GM12878 (cell line): Measurements from ENCODE around the gene FAM83D. TPM values are rescaled to one million over a fixed set of nuclear protein-coding genes. Genes with fewer than 3 reads are reported as not detected.

Source experiments
- ATAC-seq: fragments of 200-7000 bp; cut with Tn5 transposase; 3 replicates; pipeline ENCODE4 v1.9.1; 2020; ENCODE audit warnings: mild to moderate bottlenecking, moderate library complexity
- BruUV-seq: library from RNA; stranded (reverse); fragments of 400-500 nt; replicated peaks from 2 replicates; lab custom pipeline; 2021; lab: Mats Ljungman, UMichigan
- CTCF ChIA-PET: fragments of 300-600 bp; sonication (Branson Sonifier 250); formaldehyde crosslinking; extraction: SDS; loops from one replicate; lab custom pipeline; 2021; ENCODE audit warnings: inconsistent platforms; lab: Yijun Ruan, JAX
- POLR2A ChIA-PET: fragments of 350-600 bp; formaldehyde crosslinking; extraction: SDS; loops from one replicate; lab custom pipeline; 2021; ENCODE audit warnings: inconsistent platforms; lab: Charles Lee
- RAD21 ChIA-PET: fragments of 300-600 bp; sonication (Branson Sonifier 250); formaldehyde crosslinking; loops from one replicate; lab custom pipeline; 2023; ENCODE audit warnings: antibody characterized with exemption; ENCODE audit not compliant: unreplicated experiment; lab: Charles Lee
- SMC1A ChIA-PET: fragments of 300-600 bp; sonication (Branson Sonifier 250); formaldehyde crosslinking; loops from one replicate; lab custom pipeline; 2023; ENCODE audit not compliant: unreplicated experiment, uncharacterized antibody; lab: Charles Lee
- DNase-seq: peaks from one replicate; pipeline ENCODE4 v3.0.0-alpha.2; 2011; ENCODE audit warnings: low read depth, low spot score
- FAIRE-seq: peaks from 3 replicates; lab custom pipeline; 2011; peaks lifted over from hg19 to GRCh38; lab: Jason Lieb, UNC
- H2AFZ ChIP-seq: 2 replicates; pipeline ENCODE4 v1.6.0; 2011; ENCODE audit warnings: low read depth, low read length, control low read depth; ENCODE audit not compliant: control insufficient read depth
- H3K27ac ChIP-seq: 2 replicates; pipeline ENCODE4 v1.5.1; 2011; ENCODE audit warnings: control low read depth; ENCODE audit not compliant: control insufficient read depth, insufficient read depth
- H3K27me3 ChIP-seq, 2 experiments: replicated peaks in 1 of 2; 2 replicates each; pipeline versions ENCODE4 v1.6.0 to v1.6.1; 2011; ENCODE audit warnings: low read length in 1 of 2; ENCODE audit not compliant: control insufficient read depth in 2 of 2, insufficient read depth in 2 of 2
- H3K36me3 ChIP-seq, 2 experiments: 2 replicates each; pipeline ENCODE4 v1.5.1; 2011; ENCODE audit warnings: low read length in 1 of 2; ENCODE audit not compliant: control insufficient read depth in 2 of 2, insufficient read depth in 2 of 2
- H3K4me1 ChIP-seq: 2 replicates; pipeline ENCODE4 v1.6.1; 2011; ENCODE audit warnings: mild to moderate bottlenecking, low read length, moderate library complexity, mixed read lengths; ENCODE audit not compliant: control insufficient read depth, insufficient read depth
- H3K4me2 ChIP-seq: 2 replicates; pipeline ENCODE4 v1.6.0; 2011; ENCODE audit warnings: control low read depth; ENCODE audit not compliant: control insufficient read depth, insufficient read depth
- H3K4me3 ChIP-seq: fragments of 200-600 bp; sonication (generic); 2 replicates; pipeline ENCODE4 v1.5.1; 2016
- H3K79me2 ChIP-seq: 2 replicates; pipeline ENCODE4 v1.6.0; 2011; ENCODE audit warnings: low read length; ENCODE audit not compliant: control insufficient read depth, insufficient read depth
- H3K9ac ChIP-seq: 2 replicates; pipeline ENCODE4 v1.8.0; 2011; ENCODE audit warnings: low read length, control low read depth, mixed read lengths; ENCODE audit not compliant: control insufficient read depth, insufficient read depth
- H3K9me3 ChIP-seq: replicated peaks from 3 replicates; pipeline ENCODE4 v1.5.1; 2011; ENCODE audit warnings: mild to moderate bottlenecking, low read length; ENCODE audit not compliant: control insufficient read depth, insufficient read depth
- H4K20me1 ChIP-seq: 2 replicates; pipeline ENCODE4 v1.6.0; 2011; ENCODE audit not compliant: control insufficient read depth, insufficient read depth
- BACH1 ChIP-seq: fragments of 450-650 bp; IDR thresholded peaks from 2 replicates; pipeline ENCODE4 v1.6.1; 2017; ENCODE audit warnings: mild to moderate bottlenecking, borderline replicate concordance
- BHLHE40 ChIP-seq, 2 experiments: fragments of 450-650 bp in 1 of 2; IDR thresholded peaks; 2 replicates each; pipeline ENCODE4 v1.6.1; 2011 to 2017; ENCODE audit warnings: low read depth in 2 of 2, borderline replicate concordance in 1 of 2, improper control_type of control experiment in 1 of 2, low read length in 1 of 2, mild to moderate bottlenecking in 1 of 2
- CHD1 ChIP-seq: IDR thresholded peaks from 2 replicates; pipeline ENCODE4 v1.6.1; 2012; ENCODE audit warnings: low read depth, low read length, improper control_type of control experiment
- E2F4 ChIP-seq: IDR thresholded peaks from 2 replicates; pipeline ENCODE4 v1.6.1; 2012; ENCODE audit warnings: low read depth, low read length, improper control_type of control experiment
- E2F8 ChIP-seq: fragments of 450-650 bp; IDR thresholded peaks from 2 replicates; pipeline ENCODE4 v1.6.1; 2018; ENCODE audit warnings: mild to moderate bottlenecking, low read depth, moderate library complexity; ENCODE audit not compliant: partially characterized antibody
- EED ChIP-seq: sonication (generic); IDR thresholded peaks from 2 replicates; pipeline ENCODE4 v1.6.1; 2016; ENCODE audit warnings: antibody characterized with exemption, low read depth
- EZH2 ChIP-seq: IDR thresholded peaks from 2 replicates; pipeline ENCODE4 v1.6.1; 2012; ENCODE audit warnings: low read depth, mild to moderate bottlenecking, control low read depth, inconsistent platforms, low read length, borderline replicate concordance; ENCODE audit not compliant: control insufficient read depth
- FOS ChIP-seq: IDR thresholded peaks from 3 replicates; pipeline ENCODE4 v1.6.1; 2011; ENCODE audit warnings: borderline replicate concordance; ENCODE audit not compliant: insufficient read length; ENCODE audit errors: extremely low read depth
- HDAC2 ChIP-seq: fragments of 200-600 bp; sonication (generic); IDR thresholded peaks from 2 replicates; pipeline ENCODE4 v1.6.1; 2017
- IKZF1 ChIP-seq: fragments of 450-650 bp; conservative IDR thresholded peaks from 2 replicates; pipeline ENCODE4 v1.6.1; 2017; ENCODE audit warnings: antibody characterized with exemption, mild to moderate bottlenecking
- IRF5 ChIP-seq: fragments of 450-650 bp; IDR thresholded peaks from 2 replicates; pipeline ENCODE4 v1.6.1; 2017; ENCODE audit warnings: borderline replicate concordance
- LARP7 ChIP-seq: fragments of 450-650 bp; IDR thresholded peaks from 2 replicates; pipeline ENCODE4 v1.6.1; 2017; ENCODE audit warnings: mild to moderate bottlenecking
- MEF2B ChIP-seq: fragments of 450-650 bp; IDR thresholded peaks from 2 replicates; pipeline ENCODE4 v1.6.1; 2018; ENCODE audit warnings: mild to moderate bottlenecking, moderate library complexity; ENCODE audit not compliant: partially characterized antibody, poor library complexity, severe bottlenecking
- MYC ChIP-seq: IDR thresholded peaks from 2 replicates; pipeline ENCODE4 v1.6.1; 2011; ENCODE audit warnings: mild to moderate bottlenecking, low read length, moderate library complexity, inconsistent platforms; ENCODE audit not compliant: insufficient read depth, insufficient replicate concordance, insufficient read length, severe bottlenecking
- NR2C1 ChIP-seq: fragments of 450-650 bp; IDR thresholded peaks from 2 replicates; pipeline ENCODE4 v1.6.1; 2017; ENCODE audit warnings: antibody characterized with exemption, mild to moderate bottlenecking, moderate library complexity
- RAD21 ChIP-seq: IDR thresholded peaks from 2 replicates; pipeline ENCODE4 v1.6.1; 2011; ENCODE audit warnings: mild to moderate bottlenecking, low read depth, low read length, moderate library complexity; ENCODE audit not compliant: insufficient read depth
- RBBP5 ChIP-seq: fragments of 200-600 bp; sonication (generic); conservative IDR thresholded peaks from 2 replicates; pipeline ENCODE4 v1.6.1; 2016
- WRNIP1 ChIP-seq: IDR thresholded peaks from 2 replicates; pipeline ENCODE4 v1.6.1; 2011; ENCODE audit warnings: low read depth, low read length, improper control_type of control experiment, borderline replicate concordance
- ZNF24 ChIP-seq: fragments of 450-650 bp; IDR thresholded peaks from 2 replicates; pipeline ENCODE4 v1.6.1; 2017; ENCODE audit warnings: antibody characterized with exemption, mild to moderate bottlenecking
- WGBS: methylation state at CpG from one replicate; pipeline ENCODE4 v1.1.6; 2016; ENCODE audit warnings: low lambda C conversion rate; ENCODE audit not compliant: insufficient replicate concordance, insufficient coverage; ENCODE audit errors: missing lambda C conversion rate; 5-methylcytosine and 5-hydroxymethylcytosine counted together
- in situ Hi-C: fragments of 300-500 bp; cut with MboI; formaldehyde crosslinking; loops from 9 replicates; pipeline ENCODE4 v1.14.3; 2018; ENCODE audit warnings: mixed read lengths
- intact Hi-C: fragments of 100-400 bp; cut with micrococcal nuclease; formaldehyde crosslinking; loops from one replicate; pipeline ENCODE4 v1.14.2; 2022; ENCODE audit not compliant: unreplicated experiment
- polyA plus RNA-seq, 11 experiments: library from polyadenylated mRNA; depleted of rRNA in 4 of 11; unstranded in 6 of 11; stranded (reverse) in 5 of 11; fragments of >200 nt; fragmentation: Nextera tagmentation in 4 of 11; fragmentation: Illumina TruSeq in 1 of 11; extraction: Ambion mirVana in 4 of 11; extraction: Trizol in 1 of 11; gene quantifications; 1 replicate in 1 of 11; 2 replicates in 10 of 11; pipeline versions ENCODE4 v1.2.1 to v1.2.3, GENCODE V29; 2011 to 2016; ENCODE audit warnings: inconsistent platforms in 2 of 11, missing spikeins in 2 of 11, low read depth in 1 of 11
- total RNA-seq, 4 experiments: library from RNA; depleted of rRNA in 3 of 4; stranded (reverse); fragments of >200 nt in 3 of 4; fragmentation: Illumina TruSeq in 1 of 4; extraction: Trizol in 1 of 4; gene quantifications; 2 replicates each; pipeline versions ENCODE4 v1.2.1 to v1.2.3, GENCODE V29; 2013 to 2021

Gene FAM83D
- total and polyA plus RNA-seq, 10 of the 15 experiments (the other 5 are each of a cell fraction or from before 2014, with no cell fraction given) = 4.5 to 34.8 (median 19.2) TPM

- ChIA-PET SMC1A (interaction anchor here (0.7 to 1.3 kb wide), 6 partner anchors 14 to 111 kb away, joined by 3 to 6 read pairs (median 3); no protein-coding TSS in a partner anchor), CTCF (interaction anchor here (0.7 to 1.2 kb wide), 6 partner anchors 11 to 278 kb away, joined by 3 to 16 read pairs (median 4); no protein-coding TSS in a partner anchor), RAD21 (interaction anchor here (0.9 to 1.8 kb wide), 4 partner anchors 9 to 59 kb away, joined by 4 to 7 read pairs (median 5); partner anchors contain the start of gene FAM83D), POLR2A (interaction anchor here (1.1 to 1.4 kb wide), 2 partner anchors 9 to 27 kb away, joined by 3 to 4 read pairs; no protein-coding TSS in a partner anchor)
- DNase-seq (no peak), ATAC-seq (no peak), FAIRE-seq (no peak)
- H3K9me3 ChIP-seq = no peaks in the 10 kb centered on the region
- peaks cover 23 to 34% of the 10 kb centered on the region in 2 experiments for H3K36me3 ChIP-seq
- peak overlapping the region; percentile 7; the same call in 1 of the 2 replicates for H3K4me2 ChIP-seq
- 76% methylated on average over 5 of the region's 5 CpGs for WGBS
- BruUV-seq = no TSS peak
- H3K9ac ChIP-seq = no peak overlapping the region
- H3K27ac ChIP-seq = no peak overlapping the region
- H3K4me1 ChIP-seq = no peaks in the 10 kb centered on the region; the same call in 1 of the 2 replicates
- intact Hi-C loops (no loop called here), in situ Hi-C loops (no loop called here)
- peaks cover 76% of the 10 kb centered on the region for H3K79me2 ChIP-seq
- TF ChIP-seq MEF2B (no peak), HDAC2 (no peak), WRNIP1 (no peak), BHLHE40 (IDR thresholded peaks at IDR 0.05; ENCODE audit: borderline replicate concordance in 1 of 2, low read depth in 2 of 2, low read length in 1 of 2) (no peak), RBBP5 (no peak), LARP7 (no peak), BACH1 (no peak), RAD21 (no peak), IKZF1 (no peak), IRF5 (no peak), EED (no peak), EZH2 (no peak), E2F8 (no peak), E2F4 (no peak), CHD1 (no peak), NR2C1 (no peak), MYC (no peak), ZNF24 (no peak), FOS (no peak)
- H4K20me1 ChIP-seq = no peaks in the 10 kb centered on the region
- no peak overlapping the region for H3K4me3 ChIP-seq
- no peak overlapping the region for H2AFZ ChIP-seq
- no peaks in the 10 kb centered on the region for H3K27me3 ChIP-seq
Measured at GRCh38 chr20:38937000-38937399, 10.8 kb downstream of the FAM83D start.
